Fibroblast of pulmonary artery (primary cell): ENCODE measurements around the gene EIF4EBP2.

Experiments used
- DNase-seq: peaks from one replicate; pipeline ENCODE4 v3.0.0-alpha.2; 2010; ENCODE audit warnings: low read depth
- H3K4me3 ChIP-seq: replicated peaks from 2 replicates; pipeline ENCODE4 v1.5.1; 2011; ENCODE audit warnings: low read depth, mild to moderate bottlenecking, control low read depth, low read length, moderate library complexity
- TF ChIP-seq, protein P1 (sequence below): IDR thresholded peaks from 2 replicates; pipeline ENCODE4 v1.5.1; 2011; ENCODE audit warnings: mild to moderate bottlenecking, control low read depth, low read length, inconsistent platforms; ENCODE audit errors: missing control alignments

The EIF4EBP2 gene

DNA sequence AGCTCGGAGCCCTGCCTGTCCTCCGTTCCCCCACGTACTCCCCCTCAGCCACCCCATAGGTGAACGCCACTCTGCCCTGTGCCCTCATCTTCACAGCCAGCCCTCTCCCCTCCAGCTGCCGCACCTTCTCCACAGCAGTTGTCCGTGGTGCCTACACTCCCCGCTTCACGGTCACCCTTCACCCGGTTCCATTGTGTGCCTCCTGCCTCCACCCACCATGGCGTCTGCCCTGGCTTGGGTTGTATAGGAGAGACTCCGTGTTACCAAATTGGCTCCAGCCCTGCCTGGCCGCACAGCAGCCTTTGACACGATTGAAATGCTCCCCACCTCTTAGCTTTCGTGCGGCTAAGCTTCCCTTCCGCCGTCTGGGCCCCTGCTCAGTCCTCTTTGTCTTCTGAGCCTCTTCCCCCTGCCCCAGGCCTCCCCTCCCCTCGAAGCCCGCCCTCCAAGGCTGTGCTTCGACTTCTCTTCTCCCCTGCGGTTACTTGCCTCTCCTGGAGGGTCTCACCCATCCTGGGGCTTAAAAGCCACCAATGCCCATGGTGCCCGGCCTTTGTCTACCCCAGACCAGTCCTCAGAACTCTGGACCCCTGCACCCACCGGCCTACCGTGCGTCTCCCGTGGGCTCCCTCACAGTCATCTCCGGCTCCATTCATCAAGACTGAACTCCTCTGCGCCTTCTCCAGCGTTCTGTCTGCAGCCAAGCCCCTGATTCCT lies 56.0 kb downstream of the EIF4EBP2 start:
- H3K4me3 ChIP-seq, result no peak overlapping the region

DNA sequence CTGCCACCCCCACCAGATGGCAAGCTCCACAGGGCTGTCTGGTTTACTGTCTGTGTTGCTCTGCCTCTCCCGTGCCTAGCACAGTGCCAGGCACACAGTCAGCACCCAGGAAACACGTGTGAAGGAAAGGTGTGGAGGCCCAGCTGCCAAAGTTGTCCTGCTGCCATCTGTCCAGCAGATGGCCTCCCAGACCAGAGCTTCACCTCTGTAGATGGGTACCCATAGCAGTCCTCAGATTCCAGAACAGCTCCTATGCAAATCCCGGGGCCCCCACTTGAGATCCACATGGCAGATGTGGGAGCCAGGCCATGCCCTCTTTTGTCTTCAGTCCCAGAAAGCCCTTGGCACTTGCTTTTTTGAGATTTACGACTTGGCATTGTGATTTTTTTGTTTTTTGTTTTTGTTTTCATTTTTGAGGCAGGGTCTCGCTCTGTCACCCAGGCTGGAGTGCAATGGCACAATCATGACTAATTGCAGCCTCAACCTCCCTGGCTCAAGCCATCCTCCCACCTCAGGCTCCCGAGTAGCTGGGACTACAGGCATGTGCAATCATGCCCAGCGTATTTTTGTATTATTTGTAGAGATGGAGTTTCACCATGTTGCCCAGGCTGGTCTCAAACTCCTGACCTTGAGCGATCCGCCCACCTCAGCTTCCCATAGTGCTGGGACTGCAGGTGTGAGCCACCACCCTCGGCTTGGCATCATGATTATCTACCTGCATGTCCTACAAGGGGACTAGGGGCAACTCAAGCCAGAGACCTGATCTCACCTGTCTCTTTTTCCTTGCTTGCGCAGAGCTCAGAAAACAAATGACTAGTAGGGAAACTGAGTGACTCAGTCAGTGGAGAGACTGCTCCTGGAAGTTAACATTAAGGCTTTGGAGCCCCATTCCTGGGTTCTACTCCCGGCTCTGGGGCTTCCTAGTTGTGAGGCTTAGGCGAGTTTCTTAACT lies 57.7 kb downstream of the EIF4EBP2 start:
- TF ChIP-seq, protein P1, sequence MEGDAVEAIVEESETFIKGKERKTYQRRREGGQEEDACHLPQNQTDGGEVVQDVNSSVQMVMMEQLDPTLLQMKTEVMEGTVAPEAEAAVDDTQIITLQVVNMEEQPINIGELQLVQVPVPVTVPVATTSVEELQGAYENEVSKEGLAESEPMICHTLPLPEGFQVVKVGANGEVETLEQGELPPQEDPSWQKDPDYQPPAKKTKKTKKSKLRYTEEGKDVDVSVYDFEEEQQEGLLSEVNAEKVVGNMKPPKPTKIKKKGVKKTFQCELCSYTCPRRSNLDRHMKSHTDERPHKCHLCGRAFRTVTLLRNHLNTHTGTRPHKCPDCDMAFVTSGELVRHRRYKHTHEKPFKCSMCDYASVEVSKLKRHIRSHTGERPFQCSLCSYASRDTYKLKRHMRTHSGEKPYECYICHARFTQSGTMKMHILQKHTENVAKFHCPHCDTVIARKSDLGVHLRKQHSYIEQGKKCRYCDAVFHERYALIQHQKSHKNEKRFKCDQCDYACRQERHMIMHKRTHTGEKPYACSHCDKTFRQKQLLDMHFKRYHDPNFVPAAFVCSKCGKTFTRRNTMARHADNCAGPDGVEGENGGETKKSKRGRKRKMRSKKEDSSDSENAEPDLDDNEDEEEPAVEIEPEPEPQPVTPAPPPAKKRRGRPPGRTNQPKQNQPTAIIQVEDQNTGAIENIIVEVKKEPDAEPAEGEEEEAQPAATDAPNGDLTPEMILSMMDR, result peak; percentile 84
- DNase-seq, result peak; percentile 56
- no peak overlapping the region for H3K4me3 ChIP-seq

More for the DNA sequence above, 56.0 kb downstream of the EIF4EBP2 start:
- DNase-seq, result no peak
- TF ChIP-seq, protein P1, result no peak

DNA sequence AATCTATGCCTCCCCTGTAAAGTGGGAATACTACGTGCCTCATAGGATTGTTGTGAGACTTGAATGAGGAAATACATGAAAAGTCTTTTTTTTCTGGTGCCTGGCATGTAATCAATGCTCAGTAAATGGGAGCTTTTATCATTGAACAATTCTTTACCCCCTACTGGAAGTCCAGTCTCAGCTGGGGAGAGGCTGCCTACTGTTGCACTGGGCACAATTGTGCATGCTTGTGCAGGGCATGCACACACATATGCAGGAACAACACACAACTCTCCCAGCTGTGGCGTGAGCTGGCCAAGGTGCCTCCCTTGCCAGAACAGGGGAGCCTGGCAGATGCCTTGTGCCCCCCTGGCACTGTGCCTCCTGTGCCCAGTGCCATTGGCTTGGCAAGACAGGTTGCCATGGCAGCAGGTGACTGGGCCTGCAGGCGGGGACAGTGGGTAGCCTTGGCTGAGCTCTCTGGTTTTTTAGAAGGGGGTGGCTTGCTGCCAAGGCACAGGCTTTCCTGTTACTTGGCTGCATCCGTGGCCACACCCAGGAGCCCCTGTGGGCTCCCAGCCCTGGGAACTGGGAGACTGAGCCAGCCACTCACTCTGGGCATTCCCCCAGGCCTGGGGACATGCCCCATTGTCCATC lies 58.5 kb downstream of the EIF4EBP2 start:
- DNase-seq, result no peak
- TF ChIP-seq, protein P1, result no peak

DNA sequence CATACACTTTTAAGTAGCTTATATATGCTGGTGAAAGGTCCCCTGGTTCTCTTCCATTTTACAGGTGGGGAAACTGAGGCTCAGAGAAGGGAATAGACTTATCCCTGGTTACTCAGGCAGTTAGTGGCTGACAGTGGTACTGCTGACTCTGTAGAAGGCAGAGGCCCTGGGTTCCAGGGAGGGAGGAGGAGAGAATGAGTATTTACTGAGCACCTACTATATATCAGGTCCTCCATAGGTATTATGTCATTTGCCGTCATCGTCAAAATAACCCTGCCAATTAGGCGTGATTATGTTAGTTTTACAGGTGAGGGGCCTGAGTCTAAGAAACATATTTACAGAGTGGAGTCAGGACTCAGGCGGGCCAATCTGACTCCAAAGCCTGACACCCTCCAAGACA lies 61.3 kb downstream of the EIF4EBP2 start:
- no peak overlapping the region for H3K4me3 ChIP-seq
- TF ChIP-seq, protein P1, result no peak
- DNase-seq, result no peak

More for the DNA sequence above, 58.5 kb downstream of the EIF4EBP2 start:
- H3K4me3 ChIP-seq, result no peak overlapping the region

DNA sequence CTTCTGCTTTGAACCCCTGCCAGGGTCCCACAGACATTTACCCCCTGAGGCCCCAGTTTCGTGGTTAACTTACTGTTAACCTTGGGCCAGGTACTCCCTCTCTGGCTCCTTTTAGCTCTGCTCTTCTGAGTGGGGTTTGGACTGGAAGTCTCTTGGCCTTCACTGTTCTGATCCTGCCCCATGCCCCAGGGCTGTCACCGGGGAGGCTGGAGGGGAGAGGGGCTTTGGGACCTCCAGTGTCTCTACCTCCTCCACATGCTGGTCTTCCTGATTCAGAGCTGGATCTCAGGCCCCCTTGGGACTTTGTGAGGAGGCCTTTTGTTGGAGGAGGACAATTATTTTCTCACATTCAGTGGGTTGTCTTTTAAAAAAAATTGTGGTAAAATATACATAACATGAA lies 61.9 kb downstream of the EIF4EBP2 start:
- DNase-seq, result no peak
- no peak overlapping the region for H3K4me3 ChIP-seq
- TF ChIP-seq, protein P1, result no peak

DNA sequence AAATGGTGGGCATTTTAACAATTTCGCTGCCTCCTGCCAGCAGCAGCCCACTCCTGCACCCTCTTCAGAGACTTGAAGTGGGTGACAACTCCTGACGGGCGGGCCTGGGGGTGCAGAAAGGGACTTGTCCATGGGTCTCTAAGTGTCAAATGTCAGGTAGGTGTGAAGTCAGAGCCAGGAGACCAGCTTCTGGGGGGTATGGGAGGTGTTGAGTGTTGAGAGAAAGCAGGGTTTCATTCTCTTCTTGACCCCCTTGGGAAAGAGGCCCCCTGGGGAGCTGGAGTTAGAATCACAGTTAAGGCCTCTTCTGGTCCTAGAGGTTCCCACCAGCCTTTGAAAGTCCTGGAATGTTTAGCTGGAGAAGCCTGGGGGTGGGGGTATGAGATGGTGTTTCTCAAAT lies 63.0 kb downstream of the EIF4EBP2 start:
- no peak overlapping the region for H3K4me3 ChIP-seq
- TF ChIP-seq, protein P1, result no peak

More for the DNA sequence above, 63.0 kb downstream of the EIF4EBP2 start:
- no peak for DNase-seq
